Neural crest cell (in vitro differentiated cells): ENCODE data around the gene CCDC39. TPM values are rescaled to one million over a fixed set of nuclear protein-coding genes. Genes with fewer than 3 reads are reported as not detected.

ENCODE experiments used
- DNase-seq: peaks from one replicate; pipeline ENCODE4 v3.0.0; 2021; ENCODE audit warnings: low read depth, mixed read lengths, low spot score
- H3K27ac Mint-ChIP-seq: one replicate; pipeline ENCODE4 v1.8.0; 2021; ENCODE audit warnings: mild to moderate bottlenecking, mixed read lengths; ENCODE audit not compliant: unreplicated experiment
- H3K27me3 Mint-ChIP-seq: 2 replicates; pipeline ENCODE4 v1.8.0; 2021; ENCODE audit warnings: low read depth, mild to moderate bottlenecking, mixed read lengths
- H3K36me3 Mint-ChIP-seq: 2 replicates; pipeline ENCODE4 v1.8.0; 2021; ENCODE audit warnings: low read depth, mild to moderate bottlenecking, mixed read lengths
- H3K4me1 Mint-ChIP-seq: 2 replicates; pipeline ENCODE4 v1.8.0; 2021; ENCODE audit warnings: mixed read lengths
- H3K4me3 Mint-ChIP-seq: one replicate; pipeline ENCODE4 v1.8.0; 2021; ENCODE audit warnings: mild to moderate bottlenecking, mixed read lengths
- H3K9me3 Mint-ChIP-seq: 2 replicates; pipeline ENCODE4 v1.8.0; 2021; ENCODE audit warnings: mixed read lengths
- CTCF ChIP-seq: fragments of 200-600 bp; sonication (generic); conservative IDR thresholded peaks from 2 replicates; pipeline ENCODE4 v1.5.0; 2021; ENCODE audit warnings: antibody characterized with exemption, mild to moderate bottlenecking
- total RNA-seq: library from RNA; stranded (reverse); gene quantifications from 2 replicates; pipeline ENCODE4 v1.2.1, GENCODE V29; 2021

The CCDC39 gene
- total RNA-seq, 1 donor from 2014 or later: 0.07 TPM

- H3K4me1 Mint-ChIP-seq: no peaks in the 10 kb centered on the region
- H3K27me3 Mint-ChIP-seq: peaks cover 7% of the 10 kb centered on the region
- no peaks in the 10 kb centered on the region for H3K9me3 Mint-ChIP-seq
- TF ChIP-seq CTCF: no peak
- DNase-seq: no peak
- H3K4me3 Mint-ChIP-seq: no peak overlapping the region
- H3K36me3 Mint-ChIP-seq: no peaks in the 10 kb centered on the region
- H3K27ac Mint-ChIP-seq: no peak overlapping the region
These were observed 109.1 kb downstream of the CCDC39 start for GRCh38 chr3:180570238-180570637.

DNA sequence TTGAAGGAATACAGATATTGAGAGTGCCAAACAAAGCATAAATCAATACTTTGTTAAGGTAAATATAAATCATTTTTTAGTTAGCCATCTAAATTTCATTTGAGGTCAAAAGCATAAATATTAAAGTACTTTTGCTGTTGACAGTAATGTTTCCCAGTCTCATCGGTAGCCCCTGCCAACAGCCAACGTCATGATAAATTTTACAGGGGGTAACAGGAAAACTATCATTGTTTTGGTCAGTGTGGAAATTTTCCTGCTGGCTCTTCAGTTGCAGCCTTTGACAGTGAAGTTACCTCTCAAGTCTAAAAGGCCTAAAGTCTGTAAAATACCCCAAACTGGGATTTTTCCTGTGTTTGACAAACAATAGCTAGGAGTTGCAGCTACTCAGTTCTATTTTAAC lies 114.6 kb downstream of the CCDC39 start:
- Mint-ChIP-seq H3K9me3 (peaks cover under 1% of the 10 kb centered on the region), H3K27ac (no peak overlapping the region), H3K27me3 (peaks cover 5% of the 10 kb centered on the region), H3K4me3 (no peak overlapping the region), H3K36me3 (peaks cover 5% of the 10 kb centered on the region), H3K4me1 (peaks cover 15% of the 10 kb centered on the region)
- no peak for DNase-seq
- TF ChIP-seq CTCF: no peak

Other genes starting within 250 kb of the CCDC39 start
- 39.2 and 41.1 TPM in 2 replicates for gene TTC14, start 77.3 kb downstream of the CCDC39 start, total RNA-seq
- 190 and 206 TPM in 2 replicates for gene FXR1, start 233.2 kb upstream of the CCDC39 start, total RNA-seq